Measurements from ENCODE around the gene HACE1.
"Not testable (repeated sequence)": the region's sequence is repeated elsewhere in the genome, so short reads cannot be mapped to it uniquely, and the experiment has no call there.

The HACE1 gene

GRCh38 chr6:104739124-104739523, 120.6 kb downstream of the HACE1 start:
- not testable (repeated sequence) for DNase-seq (ENCODE audit: low read depth in 2 of 2, low spot score in 1 of 2)

GRCh38 chr6:104737567-104737966, 122.2 kb downstream of the HACE1 start:
- not testable (repeated sequence) for DNase-seq (ENCODE audit: low read depth in 2 of 2, low spot score in 1 of 2)

- DNase-seq (ENCODE audit: low read depth in 2 of 2, low spot score in 1 of 2), result no peak
These were observed 123.2 kb downstream of the HACE1 start for GRCh38 chr6:104736545-104736944.

- no peak for DNase-seq (ENCODE audit: low read depth in 2 of 2, low spot score in 1 of 2)
These were observed 129.3 kb downstream of the HACE1 start for GRCh38 chr6:104730450-104730849.

- no peak for DNase-seq (ENCODE audit: low read depth in 2 of 2, low spot score in 1 of 2)
These were observed 130.3 kb downstream of the HACE1 start for GRCh38 chr6:104729433-104729832.

- no peak for DNase-seq (ENCODE audit: low read depth in 2 of 2, low spot score in 1 of 2)
These were observed 131.3 kb downstream of the HACE1 start for GRCh38 chr6:104728448-104728847.

GRCh38 chr6:104718672-104719071, 141.0 kb downstream of the HACE1 start:
- no peak for DNase-seq (ENCODE audit: low read depth in 2 of 2, low spot score in 1 of 2)

- no peak for DNase-seq (ENCODE audit: low read depth in 2 of 2, low spot score in 1 of 2)
These were observed 142.9 kb downstream of the HACE1 start for GRCh38 chr6:104716858-104717257.

GRCh38 chr6:104714796-104715195, 144.9 kb downstream of the HACE1 start:
- DNase-seq (ENCODE audit: low read depth in 2 of 2, low spot score in 1 of 2), result no peak

GRCh38 chr6:104713982-104714381, 145.7 kb downstream of the HACE1 start:
- no peak for DNase-seq (ENCODE audit: low read depth in 2 of 2, low spot score in 1 of 2)

GRCh38 chr6:104711371-104711770, 148.3 kb downstream of the HACE1 start:
- no peak for DNase-seq (ENCODE audit: low read depth in 2 of 2, low spot score in 1 of 2)

- DNase-seq (ENCODE audit: low read depth in 2 of 2, low spot score in 1 of 2), result no peak
These were observed 149.0 kb downstream of the HACE1 start for GRCh38 chr6:104710543-104711335.

GRCh38 chr6:104705916-104706442, 153.7 kb downstream of the HACE1 start:
- DNase-seq (ENCODE audit: low read depth in 2 of 2, low spot score in 1 of 2), result no peak

GRCh38 chr6:104705095-104705707, 154.5 kb downstream of the HACE1 start:
- DNase-seq (ENCODE audit: low read depth in 2 of 2, low spot score in 1 of 2), result peak in 1 of 2 donors; percentile 11

- DNase-seq (ENCODE audit: low read depth in 2 of 2, low spot score in 1 of 2), result no peak
These were observed 155.5 kb downstream of the HACE1 start for GRCh38 chr6:104704191-104704590.

- DNase-seq (ENCODE audit: low read depth in 2 of 2, low spot score in 1 of 2), result no peak
These were observed 157.4 kb downstream of the HACE1 start for GRCh38 chr6:104702126-104702841.

GRCh38 chr6:104700371-104701185, 159.1 kb downstream of the HACE1 start:
- no peak for DNase-seq (ENCODE audit: low read depth in 2 of 2, low spot score in 1 of 2)

- no peak for DNase-seq (ENCODE audit: low read depth in 2 of 2, low spot score in 1 of 2)
These were observed 160.0 kb downstream of the HACE1 start for GRCh38 chr6:104699593-104700329.

- no peak for DNase-seq (ENCODE audit: low read depth in 2 of 2, low spot score in 1 of 2)
These were observed 160.7 kb downstream of the HACE1 start for GRCh38 chr6:104698979-104699378.

- DNase-seq (ENCODE audit: low read depth in 2 of 2, low spot score in 1 of 2), result no peak
These were observed 167.7 kb downstream of the HACE1 start for GRCh38 chr6:104692008-104692407.
